Measurements from ENCODE around the gene XPOT. TPM values are rescaled to one million over a fixed set of nuclear protein-coding genes. Genes with fewer than 3 reads are reported as not detected.

XPOT gene
- total RNA-seq, 1 experiment from 2014 or later, result 130 TPM

DNA sequence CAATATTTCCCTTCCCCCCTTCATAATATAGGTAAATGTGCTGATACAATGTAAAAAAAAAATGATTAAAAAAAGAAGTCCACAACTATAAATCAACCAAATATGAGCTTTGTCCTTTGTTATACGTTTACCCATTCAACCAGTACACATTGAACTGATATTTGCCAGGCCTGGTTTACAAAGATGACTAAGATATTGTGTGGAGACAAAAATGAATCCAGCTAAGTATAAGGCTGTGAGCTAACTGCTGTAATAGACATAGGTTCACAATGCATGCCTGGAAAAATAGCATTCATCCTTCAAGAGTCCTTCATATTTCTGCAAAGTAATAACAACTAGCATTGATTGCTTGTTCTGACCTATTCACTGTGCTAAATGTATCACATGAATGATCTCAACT, 20.5 kb upstream of the XPOT start:
- peaks cover 3 to 6% of the 10 kb centered on the region in 2 experiments; a peak in 4 of 5 replicates for H3K9me3 Mint-ChIP-seq
- Histone ChIP-seq H4K91ac (ENCODE audit: insufficient read length, low read depth, low read length) (no peak overlapping the region), H3K56ac (ENCODE audit: insufficient read length, low read depth, low read length) (no peak overlapping the region), H4K8ac (replicated peaks; ENCODE audit: insufficient read length, low read depth, low read length) (no peak overlapping the region), H2BK5ac (ENCODE audit: insufficient read length, low read length) (no peak overlapping the region), H3K27me3 (ENCODE audit: insufficient read depth, low read length) (no peaks in the 10 kb centered on the region), H3K27ac (ENCODE audit: insufficient read length, low read depth, low read length) (no peak overlapping the region), H4K20me1 (ENCODE audit: control insufficient read depth, insufficient read depth, insufficient read length) (no peaks in the 10 kb centered on the region), H4K5ac (ENCODE audit: insufficient read length, low read depth, low read length) (no peak overlapping the region), H2BK12ac (ENCODE audit: insufficient read length, low read depth, low read length) (no peak overlapping the region), H3K4ac (ENCODE audit: low read depth, low read length) (no peak overlapping the region), H3K4me1 (ENCODE audit: insufficient read depth, low read length) (no peaks in the 10 kb centered on the region), H2BK120ac (ENCODE audit: low read depth, low read length, poor library complexity, severe bottlenecking) (no peak overlapping the region), H3K79me1 (ENCODE audit: insufficient read depth, low read depth, low read length, poor library complexity, severe bottlenecking) (no peaks in the 10 kb centered on the region), H2BK15ac (ENCODE audit: low read depth, low read length) (no peak overlapping the region), H2BK20ac (ENCODE audit: low read depth, low read length, poor library complexity, severe bottlenecking) (no peak overlapping the region), H3K14ac (ENCODE audit: insufficient read depth, low read length) (no peak overlapping the region), H2AFZ (ENCODE audit: low read length) (no peak overlapping the region), H3K79me2 (ENCODE audit: insufficient read depth, low read length) (no peaks in the 10 kb centered on the region), H3K23ac (ENCODE audit: insufficient read length, low read depth, low read length) (no peak overlapping the region), H3K18ac (ENCODE audit: insufficient read length, low read depth, low read length) (no peak overlapping the region), H3K9me3 (ENCODE audit: control insufficient read depth, low read depth, low read length) (no peaks in the 10 kb centered on the region), H3T11ph (ENCODE audit: low read length) (no peak overlapping the region), H3K23me2 (ENCODE audit: insufficient read length, low read depth, low read length, poor library complexity, severe bottlenecking) (no peaks in the 10 kb centered on the region), H3K4me2 (ENCODE audit: insufficient read depth, insufficient read length, low read length) (no peak overlapping the region), H3K9ac (ENCODE audit: extremely low read depth, insufficient read length, low read length) (no peak overlapping the region), H2AK5ac (ENCODE audit: insufficient read length, low read length) (no peak overlapping the region)
- DNase-seq, result no peak
- peaks cover 0 to 2% (median 0%) of the 10 kb centered on the region in 3 experiments; a peak in 1 of 7 replicates for H3K36me3 Mint-ChIP-seq (ENCODE audit: insufficient read depth in 1 of 3, low read depth in 3 of 3)
- no peaks in the 10 kb centered on the region for H3K27me3 Mint-ChIP-seq (ENCODE audit: low read depth)
- H3K4me3 Mint-ChIP-seq, result no peak overlapping the region
- H3K4me1 Mint-ChIP-seq, result peaks cover 3 to 4% of the 10 kb centered on the region in 2 experiments; a peak in 2 of 4 replicates
- H3K27ac Mint-ChIP-seq, result no peak overlapping the region; a peak in 1 of 7 replicates
- no CpG with 5 or more reads among the region's 1 CpG for WGBS (ENCODE audit: extremely low coverage, insufficient read length, low lambda C conversion rate)
- TF ChIP-seq CTCF (conservative IDR thresholded peaks at IDR 0.05), result no peak
